SKM-1 treated with dmso at 0.1 percent for 144 hours (cell line): Measurements from ENCODE around the gene GPR85.
"Not testable (repeated sequence)": the region's sequence is repeated elsewhere in the genome, so short reads cannot be mapped to it uniquely, and the experiment has no call there.

Experiments used
- DNase-seq: peaks from one replicate; lab custom pipeline; 2025; ENCODE audit not compliant: unreplicated experiment; lab: John Stamatoyannopoulos, UW

GPR85 gene

GRCh38 chr7:113086431-113086888 is at the start of gene GPR85:
Gene GPR85 (minus strand): TSS chr7:113086827. CDS start chr7:113084721, 2,106 bp downstream.
- no peak for DNase-seq

DNA sequence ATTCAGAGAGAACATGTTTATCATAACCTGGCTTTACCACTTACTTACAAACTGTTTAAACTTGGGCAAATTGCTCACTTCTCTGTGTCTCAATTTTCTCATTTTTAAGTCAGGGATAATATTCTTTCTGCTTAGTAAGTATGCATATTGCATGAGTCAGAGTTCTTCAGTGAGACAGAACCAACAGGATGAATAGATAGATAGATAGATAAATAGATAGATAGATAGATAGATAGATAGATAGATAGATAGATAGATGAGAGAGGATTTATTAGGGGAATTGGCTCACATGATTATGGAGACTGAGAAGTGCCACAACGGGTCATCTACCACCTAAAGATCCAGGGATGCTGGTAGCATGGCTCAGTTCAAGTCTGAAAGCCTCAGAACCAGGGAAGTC is 47.4 kb upstream of the GPR85 start:
- DNase-seq, result no peak

GRCh38 chr7:113131367-113131766 is 44.7 kb upstream of the GPR85 start:
- DNase-seq, result no peak

- no peak for DNase-seq
Measured at GRCh38 chr7:113128031-113128430, 41.4 kb upstream of the GPR85 start.

GRCh38 chr7:113125728-113126127 is 39.1 kb upstream of the GPR85 start:
- DNase-seq, result no peak

DNA sequence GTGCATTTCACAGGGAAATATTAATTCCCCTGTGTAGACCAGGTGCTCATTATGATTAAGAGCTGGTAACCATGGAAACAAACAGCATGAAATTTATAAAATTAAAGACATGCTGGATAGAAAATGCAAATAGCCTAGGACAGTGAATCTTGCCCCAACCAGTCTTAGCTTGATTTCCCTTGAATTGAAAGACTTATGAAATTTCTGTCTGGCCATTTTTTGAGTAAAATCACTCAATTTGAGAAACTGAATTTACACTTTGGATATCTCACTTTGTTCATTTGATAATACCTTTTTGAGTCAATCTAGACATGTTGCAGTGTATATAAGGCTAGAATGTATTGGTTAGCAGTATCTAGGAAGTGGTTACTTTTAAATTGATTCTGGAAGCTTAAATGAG is 36.1 kb upstream of the GPR85 start:
- no peak for DNase-seq

GRCh38 chr7:113120647-113121046 is 34.0 kb upstream of the GPR85 start:
- DNase-seq, result no peak

GRCh38 chr7:113119429-113119828 is 32.8 kb upstream of the GPR85 start:
- no peak for DNase-seq

DNA sequence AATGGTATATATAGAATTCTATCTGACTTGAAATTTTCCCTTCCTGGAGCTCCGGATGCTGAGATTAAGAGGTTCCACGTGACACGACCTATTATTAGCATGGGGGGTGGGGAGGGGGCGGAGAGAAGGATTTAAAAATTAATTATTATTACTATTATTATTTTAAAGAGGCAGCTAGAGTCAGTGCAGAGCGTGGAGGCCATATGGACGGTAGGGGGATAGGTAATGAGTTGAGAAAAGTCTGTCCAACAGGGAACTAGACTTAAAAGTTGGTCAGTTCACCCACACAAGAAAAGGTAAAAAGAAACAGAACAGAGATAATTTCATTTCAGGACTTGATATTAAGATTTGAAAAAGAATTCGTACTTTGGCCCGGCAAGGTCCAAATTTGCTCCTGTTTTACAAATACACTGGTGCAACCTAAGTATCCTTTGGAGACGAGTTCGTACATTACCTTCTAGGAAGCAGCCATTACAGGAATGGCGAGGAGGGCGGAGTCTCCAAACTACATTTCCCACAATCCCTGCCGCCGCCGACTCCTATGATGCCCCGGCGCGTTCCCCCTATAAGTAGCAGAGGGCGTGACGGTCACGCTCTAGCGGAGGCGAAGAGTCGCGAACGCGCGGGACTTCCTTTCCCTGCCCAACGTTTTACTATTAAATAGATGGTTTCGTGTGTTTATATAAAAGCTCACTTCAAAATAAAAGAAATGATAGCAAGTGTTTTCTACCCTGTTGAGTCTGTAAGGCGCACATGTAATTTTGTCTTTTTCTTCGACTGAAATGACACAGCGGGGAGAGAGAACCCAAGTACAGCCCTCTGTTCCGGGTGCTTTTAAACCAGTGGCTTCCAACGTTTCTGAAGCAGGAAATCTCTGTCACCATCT is 31.7 kb upstream of the GPR85 start, which contains the start of gene SMIM30:
SMIM30 (minus strand) TSS at position 481 of the 886 bp plus-strand sequence. CDS start 976 bp downstream, outside the sequence.
- DNase-seq, result peak; percentile 87

DNA sequence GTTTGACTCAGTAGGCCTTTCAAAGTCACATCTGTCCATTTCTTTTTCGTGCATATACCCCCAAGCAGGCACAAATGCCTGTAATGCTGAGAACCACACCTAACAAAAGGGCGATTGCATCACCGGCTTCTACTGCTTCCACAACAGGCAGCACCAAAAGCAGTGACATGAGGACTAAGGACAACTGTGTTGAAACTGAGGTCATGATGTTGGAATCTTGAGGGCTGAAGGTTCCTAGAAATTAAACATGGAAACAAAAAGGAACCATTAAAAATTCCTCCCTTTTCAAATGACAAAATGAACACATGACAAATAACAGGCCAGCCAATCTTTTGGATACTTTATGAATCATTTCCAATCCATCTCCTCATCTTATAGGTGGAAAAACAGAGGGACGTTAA is 30.7 kb upstream of the GPR85 start:
- DNase-seq, result not testable (repeated sequence)

- DNase-seq, result no peak
Measured at GRCh38 chr7:113113912-113114311, 27.3 kb upstream of the GPR85 start.

- no peak for DNase-seq
Measured at GRCh38 chr7:113109718-113110117, 23.1 kb upstream of the GPR85 start.

- DNase-seq, result no peak
Measured at GRCh38 chr7:113100121-113100603, 13.5 kb upstream of the GPR85 start.

- no peak for DNase-seq
Measured at GRCh38 chr7:113099284-113099919, 12.8 kb upstream of the GPR85 start.

GRCh38 chr7:113094517-113095249 is 8.1 kb upstream of the GPR85 start:
- no peak for DNase-seq

DNA sequence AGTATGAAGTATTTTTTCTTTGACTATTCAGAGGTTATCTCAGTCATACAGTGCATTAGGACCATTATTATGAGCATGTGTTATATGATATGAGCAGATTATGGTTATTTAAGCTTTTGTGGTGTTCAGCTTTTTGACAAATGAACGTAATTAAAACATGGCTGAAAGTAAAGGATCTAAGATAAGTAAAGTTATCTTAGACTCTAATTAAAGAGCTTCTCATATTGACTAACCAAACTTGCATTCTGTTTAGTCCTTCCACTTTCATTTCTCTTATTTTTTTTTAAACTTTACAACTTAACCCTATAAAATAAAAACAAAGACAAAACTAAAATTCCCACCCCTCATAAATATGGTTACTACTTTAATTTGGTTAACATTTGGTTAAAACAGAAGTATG is 6.9 kb upstream of the GPR85 start:
- DNase-seq, result no peak

DNA sequence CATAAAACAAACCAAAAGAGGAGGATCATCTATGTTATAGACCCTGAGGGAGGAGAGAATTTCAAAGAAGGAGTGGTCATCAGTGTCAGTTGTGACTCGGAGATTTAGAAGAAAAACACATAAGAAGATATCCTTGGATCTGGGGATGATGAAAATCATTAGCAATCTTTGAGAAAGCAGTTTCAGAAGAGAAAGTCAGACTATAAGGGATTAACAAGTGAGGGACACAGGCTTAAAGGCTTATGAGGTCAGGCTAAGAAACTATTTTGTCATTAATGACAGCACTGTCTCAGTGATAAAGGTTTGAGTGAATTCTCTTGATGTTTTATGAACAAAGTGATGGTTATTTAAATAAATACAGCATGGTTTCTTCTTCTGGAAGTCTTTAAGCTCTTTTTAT is 6.1 kb upstream of the GPR85 start:
- no peak for DNase-seq

- DNase-seq, result no peak
Measured at GRCh38 chr7:113087071-113087998, 708 bp upstream of the GPR85 start.

DNA sequence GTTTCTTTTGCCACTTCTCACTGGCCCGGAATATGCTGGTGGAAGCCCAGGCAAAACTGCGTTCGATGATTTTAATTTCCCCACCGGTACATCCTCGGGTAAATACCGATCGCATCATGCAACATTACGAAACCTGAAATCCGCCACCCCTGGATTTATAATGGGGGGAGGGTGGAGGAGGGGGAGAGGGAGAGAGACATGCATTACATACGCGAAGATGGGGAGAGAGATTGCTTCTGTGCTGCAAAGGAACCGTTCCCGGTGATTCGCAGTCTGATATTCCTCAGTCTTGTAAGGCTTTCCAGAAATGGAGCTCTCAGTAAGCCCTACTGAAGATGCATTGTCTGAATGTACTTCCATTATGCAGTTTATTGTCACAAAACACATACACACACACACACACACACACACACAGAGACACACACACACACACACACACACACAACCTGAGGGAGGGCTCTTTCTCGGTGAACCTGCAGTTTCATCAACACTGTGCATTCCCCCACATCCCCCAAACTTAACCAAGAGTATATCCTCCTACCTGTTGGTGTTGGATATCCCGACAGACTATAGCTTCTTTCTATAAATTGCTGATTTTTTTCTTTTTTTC is 741 bp downstream of the GPR85 start:
- DNase-seq, result no peak
